ENCODE data around the gene GPATCH3.

GRCh38 chr1:26922901-26923300, 22.6 kb upstream of the GPATCH3 start:
- no peak for TF ChIP-seq GATA3 (IDR thresholded peaks at IDR 0.05; ENCODE audit: low read depth, low read length)
- TF ChIP-seq GATA2 (IDR thresholded peaks at IDR 0.05; ENCODE audit: low read depth, low read length), result no peak
